Natural killer cell (primary cell): ENCODE data around the gene PUS10. TPM values are rescaled to one million over a fixed set of nuclear protein-coding genes. Genes with fewer than 3 reads are reported as not detected.
"Not testable (repeated sequence)": the region's sequence is repeated elsewhere in the genome, so short reads cannot be mapped to it uniquely, and the experiment has no call there.

Source experiments
- ATAC-seq, 3 donors: fragments of 150-1000 bp in 2 of 3; fragments of 200-7000 bp in 1 of 3; cut with Tn5 transposase; 1 replicate in 1 of 3; 2 replicates in 2 of 3; pipeline ENCODE4 v1.10.0; 2021; ENCODE audit warnings: mild to moderate bottlenecking in 2 of 3, moderate library complexity in 2 of 3
- DNase-seq, 2 donors: peaks; one replicate each; pipeline versions ENCODE4 v3.0.0 to v3.0.0-alpha.2; 2013 to 2021; ENCODE audit warnings: mixed read lengths in 1 of 2
- H3K27ac ChIP-seq: one replicate; pipeline ENCODE4 v1.5.1; 2013; ENCODE audit warnings: mild to moderate bottlenecking, low read length
- H3K27me3 ChIP-seq: one replicate; pipeline ENCODE4 v1.6.1; 2013; ENCODE audit warnings: low read length; ENCODE audit not compliant: control insufficient read depth, insufficient read depth
- H3K36me3 ChIP-seq: one replicate; pipeline ENCODE4 v1.6.1; 2013; ENCODE audit warnings: low read length; ENCODE audit not compliant: control insufficient read depth, insufficient read depth
- H3K4me1 ChIP-seq: one replicate; pipeline ENCODE4 v1.6.1; 2013; ENCODE audit warnings: low read length; ENCODE audit not compliant: control insufficient read depth, insufficient read depth
- H3K4me3 ChIP-seq: one replicate; pipeline ENCODE4 v1.5.1; 2013; ENCODE audit warnings: low read length
- H3K9me3 ChIP-seq: one replicate; pipeline ENCODE4 v1.6.1; 2013; ENCODE audit warnings: low read length; ENCODE audit not compliant: control insufficient read depth, insufficient read depth
- H3K27ac Mint-ChIP-seq, 2 donors: one replicate each; pipeline ENCODE4 v1.8.0; 2022; ENCODE audit warnings: mild to moderate bottlenecking in 2 of 2, mixed read lengths in 2 of 2, moderate library complexity in 1 of 2
- H3K27me3 Mint-ChIP-seq, 2 donors: one replicate each; pipeline ENCODE4 v1.8.0; 2022; ENCODE audit warnings: low read depth in 2 of 2, mixed read lengths in 2 of 2
- H3K36me3 Mint-ChIP-seq: one replicate; pipeline ENCODE4 v1.8.0; 2022; ENCODE audit warnings: mixed read lengths
- H3K4me1 Mint-ChIP-seq, 2 donors: one replicate each; pipeline ENCODE4 v1.8.0; 2022; ENCODE audit warnings: mixed read lengths in 2 of 2
- H3K4me3 Mint-ChIP-seq: one replicate; pipeline ENCODE4 v1.8.0; 2022; ENCODE audit warnings: mild to moderate bottlenecking, moderate library complexity, mixed read lengths
- H3K9me3 Mint-ChIP-seq, 2 donors: one replicate each; pipeline ENCODE4 v1.8.0; 2022; ENCODE audit warnings: mixed read lengths in 2 of 2
- WGBS: methylation state at CpG from one replicate; pipeline ENCODE4 v1.1.7; 2013; ENCODE audit warnings: missing lambda C conversion rate; ENCODE audit not compliant: insufficient coverage; 5-methylcytosine and 5-hydroxymethylcytosine counted together
- intact Hi-C: fragments of 100-400 bp; cut with micrococcal nuclease; formaldehyde crosslinking; loops from one replicate; pipeline ENCODE4 v1.14.2; 2022
- total RNA-seq, 4 donors: library from RNA; stranded (reverse); fragments of 120-200 nt in 1 of 4; gene quantifications; one replicate each; pipeline versions ENCODE4 v1.2.3 to v1.2.4, GENCODE V29; 2013 to 2022
- TF ChIP-seq, protein P1 (sequence below): fragments of 200-600 bp; IDR thresholded peaks from one replicate; pipeline ENCODE4 v1.8.0; 2022; ENCODE audit warnings: antibody characterized with exemption

Gene PUS10
- total RNA-seq, 3 donors from 2014 or later (not counting 1 experiment from before 2014, with no cell fraction given), result 7.2 to 15.2 (median 8.4) TPM

DNA sequence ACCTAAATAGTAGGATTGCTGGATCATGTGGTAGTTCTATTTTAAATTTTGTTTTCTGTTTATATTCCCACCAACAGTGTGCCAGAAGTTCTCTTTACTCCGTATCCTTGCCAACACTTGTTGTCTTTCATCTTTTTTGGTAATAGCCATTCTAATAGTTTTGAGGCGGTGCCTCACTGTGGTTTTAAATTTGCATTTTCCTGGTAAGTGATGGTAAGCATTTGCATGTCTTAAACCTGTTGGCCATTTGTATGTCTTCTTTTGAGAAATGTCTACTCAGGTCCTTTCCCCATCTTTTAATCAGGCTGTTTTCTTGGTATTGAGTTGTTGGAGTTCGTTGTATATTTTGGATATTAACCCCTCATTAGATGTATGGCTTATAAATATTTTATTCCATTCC lies 85.1 kb downstream of the PUS10 start:
- Mint-ChIP-seq H3K27ac (peak overlapping the region; percentile 75 to 78), H3K4me1 (peaks cover 39 to 45% of the 10 kb centered on the region in 2 donors), H3K9me3 (no peaks in the 10 kb centered on the region), H3K4me3 (no peak overlapping the region), H3K27me3 (no peaks in the 10 kb centered on the region), H3K36me3 (no peaks in the 10 kb centered on the region)
- intact Hi-C loops, result loop anchor here (5.0 kb wide), 2 partner anchors 34 to 36 kb away; no protein-coding TSS in a partner anchor
- Histone ChIP-seq H3K27me3 (no peaks in the 10 kb centered on the region), H3K4me1 (peaks cover 10% of the 10 kb centered on the region), H3K36me3 (peaks cover 10% of the 10 kb centered on the region), H3K9me3 (no peaks in the 10 kb centered on the region), H3K4me3 (no peak overlapping the region), H3K27ac (no peak overlapping the region)
- no peak for DNase-seq
- TF ChIP-seq, protein P1, sequence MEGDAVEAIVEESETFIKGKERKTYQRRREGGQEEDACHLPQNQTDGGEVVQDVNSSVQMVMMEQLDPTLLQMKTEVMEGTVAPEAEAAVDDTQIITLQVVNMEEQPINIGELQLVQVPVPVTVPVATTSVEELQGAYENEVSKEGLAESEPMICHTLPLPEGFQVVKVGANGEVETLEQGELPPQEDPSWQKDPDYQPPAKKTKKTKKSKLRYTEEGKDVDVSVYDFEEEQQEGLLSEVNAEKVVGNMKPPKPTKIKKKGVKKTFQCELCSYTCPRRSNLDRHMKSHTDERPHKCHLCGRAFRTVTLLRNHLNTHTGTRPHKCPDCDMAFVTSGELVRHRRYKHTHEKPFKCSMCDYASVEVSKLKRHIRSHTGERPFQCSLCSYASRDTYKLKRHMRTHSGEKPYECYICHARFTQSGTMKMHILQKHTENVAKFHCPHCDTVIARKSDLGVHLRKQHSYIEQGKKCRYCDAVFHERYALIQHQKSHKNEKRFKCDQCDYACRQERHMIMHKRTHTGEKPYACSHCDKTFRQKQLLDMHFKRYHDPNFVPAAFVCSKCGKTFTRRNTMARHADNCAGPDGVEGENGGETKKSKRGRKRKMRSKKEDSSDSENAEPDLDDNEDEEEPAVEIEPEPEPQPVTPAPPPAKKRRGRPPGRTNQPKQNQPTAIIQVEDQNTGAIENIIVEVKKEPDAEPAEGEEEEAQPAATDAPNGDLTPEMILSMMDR, result no peak
- WGBS, result 100% methylated on average over 2 of the region's 3 CpGs
- ATAC-seq, result no peak

- Mint-ChIP-seq H3K4me1 (peaks cover 39 to 45% of the 10 kb centered on the region in 2 donors), H3K27ac (peak overlapping the region in 1 of 2 donors; percentile 78)
- not testable (repeated sequence) for H3K27me3 Mint-ChIP-seq, H3K9me3 Mint-ChIP-seq, DNase-seq, H3K27me3 ChIP-seq, H3K4me1 ChIP-seq, H3K4me3 ChIP-seq, H3K9me3 ChIP-seq, H3K27ac ChIP-seq, ATAC-seq, H3K36me3 Mint-ChIP-seq, H3K4me3 Mint-ChIP-seq
- peaks cover 14% of the 10 kb centered on the region for H3K36me3 ChIP-seq
- intact Hi-C loops, result loop anchor here (5.0 kb wide), 2 partner anchors 35 kb away; no protein-coding TSS in a partner anchor
- WGBS, result 98% methylated on average over 3 of the region's 5 CpGs
These were observed 86.0 kb downstream of the PUS10 start for GRCh38 chr2:60932061-60932460.

DNA sequence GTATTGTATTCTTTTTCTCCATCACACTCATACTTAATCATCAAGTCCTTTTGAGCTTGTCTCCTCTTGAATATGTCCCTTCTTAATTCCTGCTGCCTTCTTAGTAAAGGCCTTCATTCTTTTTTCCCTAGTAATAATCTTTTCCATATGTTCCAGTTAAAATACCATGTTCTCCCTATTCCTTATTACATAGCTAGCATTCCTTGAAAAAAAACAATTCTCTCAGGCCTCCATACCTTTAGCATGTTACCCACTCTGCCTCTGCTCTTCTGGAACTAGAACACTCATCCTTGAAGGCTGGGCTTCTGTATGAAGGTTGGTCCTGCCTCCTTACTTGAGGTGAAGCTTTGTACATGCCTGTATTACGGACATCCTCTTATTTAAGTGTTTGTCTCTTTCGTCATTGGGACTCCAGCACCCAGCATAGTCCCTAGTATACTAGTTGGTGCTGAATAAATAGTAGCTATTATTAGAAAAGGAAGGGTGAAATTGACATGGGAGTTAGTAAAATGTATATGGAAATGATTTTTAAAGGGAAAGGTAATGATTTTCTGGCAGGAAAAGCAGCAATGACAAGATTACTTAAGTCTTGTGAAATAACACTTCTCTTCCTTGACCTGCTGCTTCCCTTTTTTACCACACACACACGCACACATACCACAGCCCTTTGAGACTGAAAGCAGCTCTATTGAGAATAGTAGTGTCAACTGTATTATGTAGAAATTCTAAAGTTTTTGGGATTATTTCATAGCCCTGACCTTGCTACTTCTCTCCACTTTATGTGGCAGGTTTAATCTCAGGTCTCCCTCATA lies 91.1 kb downstream of the PUS10 start:
- Mint-ChIP-seq H3K27me3 (no peaks in the 10 kb centered on the region), H3K27ac (peak overlapping the region; percentile 50 to 73), H3K36me3 (peaks cover 16% of the 10 kb centered on the region), H3K4me1 (peaks cover 27 to 35% of the 10 kb centered on the region in 2 donors), H3K9me3 (no peaks in the 10 kb centered on the region), H3K4me3 (no peak overlapping the region)
- H3K4me1 ChIP-seq, result peaks cover 4% of the 10 kb centered on the region
- TF ChIP-seq, protein P1, result no peak
- no peaks in the 10 kb centered on the region for H3K9me3 ChIP-seq
- no peak overlapping the region for H3K4me3 ChIP-seq
- intact Hi-C loops, result no loop called here
- H3K27ac ChIP-seq, result peak overlapping the region; percentile 67
- DNase-seq (no peak), ATAC-seq (peak; percentile 59 to 80 (median 73))
- H3K27me3 ChIP-seq, result no peaks in the 10 kb centered on the region
- peaks cover 50% of the 10 kb centered on the region for H3K36me3 ChIP-seq
- WGBS, result 86% methylated on average over 1 of the region's 3 CpGs

DNA sequence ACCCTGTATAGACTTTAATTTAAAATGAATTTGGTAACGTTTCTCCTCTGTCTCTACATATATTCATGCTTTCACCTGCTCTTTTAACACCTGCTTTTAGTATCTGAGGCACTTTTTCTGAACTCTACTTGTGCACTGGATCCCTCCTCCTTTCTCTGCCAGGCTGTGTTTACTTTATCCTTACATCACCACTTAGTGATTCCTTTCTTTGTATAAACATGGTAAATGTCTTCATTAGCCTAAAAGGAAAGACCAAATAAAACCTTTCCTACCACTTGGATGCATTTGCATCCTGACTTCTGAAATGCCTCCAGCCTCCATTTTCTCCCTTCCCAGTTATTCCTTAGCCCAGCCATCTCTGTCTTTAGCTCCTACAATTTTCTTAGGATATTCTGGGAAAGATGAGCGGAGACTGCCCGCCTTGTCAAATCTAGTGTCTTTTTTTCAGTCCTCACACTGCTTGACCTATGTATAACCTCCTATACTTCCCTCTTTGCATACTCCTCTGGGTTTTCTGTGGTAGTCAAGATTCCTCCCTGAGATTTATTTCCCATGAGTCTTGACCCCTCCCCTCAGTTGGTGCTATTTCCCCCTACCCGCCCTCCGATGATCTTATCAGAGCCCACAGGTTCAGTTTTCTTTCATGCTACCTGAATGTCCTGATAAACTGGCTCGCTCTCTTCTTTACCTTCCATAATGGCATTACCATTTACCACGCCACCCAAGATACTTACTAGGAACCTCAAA lies 91.9 kb downstream of the PUS10 start:
- Histone ChIP-seq H3K4me3 (no peak overlapping the region), H3K27ac (peak overlapping the region; percentile 67), H3K36me3 (peaks cover 52% of the 10 kb centered on the region), H3K4me1 (peaks cover 4% of the 10 kb centered on the region), H3K27me3 (no peaks in the 10 kb centered on the region), H3K9me3 (no peaks in the 10 kb centered on the region)
- Mint-ChIP-seq H3K27me3 (no peaks in the 10 kb centered on the region), H3K27ac (peak overlapping the region; percentile 50 to 73), H3K9me3 (no peaks in the 10 kb centered on the region), H3K4me1 (peaks cover 27 to 35% of the 10 kb centered on the region in 2 donors), H3K4me3 (no peak overlapping the region), H3K36me3 (peaks cover 19% of the 10 kb centered on the region)
- no peak for ATAC-seq
- DNase-seq, result no peak
- TF ChIP-seq, protein P1, result no peak
- WGBS, result 80% methylated on average over 7 of the region's 7 CpGs
- intact Hi-C loops, result no loop called here
